ENCODE data around the gene TMEM81.

TMEM81 gene

DNA sequence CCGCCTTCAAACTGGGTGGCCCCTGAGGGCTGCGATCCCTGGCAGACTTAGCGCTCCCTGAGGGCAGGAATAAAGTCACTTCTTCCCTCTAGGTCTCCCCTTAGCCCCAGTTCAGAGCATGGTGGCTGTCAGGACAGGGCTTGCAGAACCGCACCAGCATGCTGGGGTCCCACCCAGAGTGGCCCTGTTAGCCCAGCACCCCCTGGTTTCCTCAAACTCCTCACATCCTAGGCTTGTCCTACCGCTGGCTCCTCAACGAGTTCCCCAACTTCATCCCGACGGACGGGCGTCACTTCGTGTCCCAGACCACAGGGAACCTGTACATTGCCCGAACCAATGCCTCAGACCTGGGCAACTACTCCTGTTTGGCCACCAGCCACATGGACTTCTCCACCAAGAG, 25.4 kb downstream of the TMEM81 start:
- no peak for DNase-seq (ENCODE audit: low read depth in 3 of 3)

- DNase-seq (ENCODE audit: low read depth in 3 of 3): no peak
These were observed 26.3 kb downstream of the TMEM81 start for GRCh38 chr1:205057808-205058575.

DNA sequence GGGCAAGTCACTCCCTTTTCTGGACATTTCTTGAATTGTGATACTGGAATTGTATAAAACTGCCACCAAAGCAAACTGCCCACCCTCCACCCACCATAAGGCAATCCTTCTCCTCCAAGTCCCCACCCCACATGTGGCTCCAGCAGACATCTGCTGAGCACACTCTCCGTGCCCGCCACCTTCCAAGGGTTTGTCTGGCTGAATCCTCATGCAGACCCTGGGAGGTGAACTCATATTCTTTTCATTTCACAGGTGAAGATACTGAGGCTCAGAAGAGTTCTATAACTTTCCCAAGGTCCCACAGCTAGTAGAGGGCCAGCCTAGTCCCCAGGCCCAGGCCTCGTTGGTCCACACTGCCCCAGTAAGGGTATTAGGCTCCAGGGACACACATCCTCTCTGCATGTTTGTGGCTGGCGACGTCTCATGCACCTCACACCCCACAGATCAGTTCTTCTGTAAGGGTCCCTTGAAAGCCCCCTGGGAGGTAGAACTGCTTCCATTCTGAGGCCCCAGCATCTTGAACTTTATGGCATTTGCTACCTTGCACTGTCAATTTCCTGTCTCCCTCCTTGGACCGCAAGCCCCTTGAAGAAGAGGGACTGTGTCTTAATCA, 27.2 kb downstream of the TMEM81 start:
- no peak for DNase-seq (ENCODE audit: low read depth in 3 of 3)

DNA sequence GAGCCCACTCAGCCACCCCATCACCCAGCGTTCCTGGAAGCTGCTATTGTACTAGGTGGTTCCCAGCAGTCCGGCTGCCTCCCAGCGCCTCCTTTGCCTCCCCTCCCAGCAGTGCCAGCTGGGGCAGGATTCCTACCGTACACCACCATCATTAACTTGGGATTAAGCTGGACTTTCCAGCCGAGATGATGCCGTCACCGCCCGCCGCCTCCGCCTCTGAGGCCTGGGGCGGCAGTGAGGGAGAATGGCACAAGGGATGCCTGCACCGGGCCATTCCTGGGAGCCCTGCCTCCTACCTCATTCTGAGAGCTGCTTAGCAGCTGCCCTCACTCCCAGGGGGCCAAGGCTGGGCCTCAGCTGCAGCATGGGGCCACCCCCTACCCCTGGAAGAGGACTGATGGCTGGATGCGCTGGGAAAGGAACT, 28.1 kb downstream of the TMEM81 start:
- DNase-seq (ENCODE audit: low read depth in 3 of 3): no peak

DNA sequence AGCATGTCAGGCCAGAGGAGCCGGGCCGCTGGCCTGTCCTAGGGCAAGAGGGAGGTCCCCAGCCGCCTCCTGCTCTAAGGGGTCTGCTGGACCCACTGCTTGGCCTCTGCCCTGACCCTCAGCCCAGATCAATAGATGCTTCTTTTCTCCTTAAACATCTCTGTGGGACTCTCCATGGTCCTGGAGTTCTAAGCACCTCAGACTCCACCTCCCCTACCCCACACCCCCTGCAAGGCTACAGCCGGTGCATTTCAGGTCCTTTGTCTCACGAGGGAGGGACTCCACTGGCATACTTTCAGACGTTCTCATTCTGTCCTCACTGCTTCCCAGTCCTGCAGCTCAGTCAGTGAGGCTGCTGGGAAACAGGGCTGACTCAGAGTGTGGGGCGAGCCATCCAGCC, 30.2 kb downstream of the TMEM81 start:
- DNase-seq (ENCODE audit: low read depth in 3 of 3): no peak

GRCh38 chr1:205053296-205053695, 31.0 kb downstream of the TMEM81 start:
- DNase-seq (ENCODE audit: low read depth in 3 of 3): no peak

DNA sequence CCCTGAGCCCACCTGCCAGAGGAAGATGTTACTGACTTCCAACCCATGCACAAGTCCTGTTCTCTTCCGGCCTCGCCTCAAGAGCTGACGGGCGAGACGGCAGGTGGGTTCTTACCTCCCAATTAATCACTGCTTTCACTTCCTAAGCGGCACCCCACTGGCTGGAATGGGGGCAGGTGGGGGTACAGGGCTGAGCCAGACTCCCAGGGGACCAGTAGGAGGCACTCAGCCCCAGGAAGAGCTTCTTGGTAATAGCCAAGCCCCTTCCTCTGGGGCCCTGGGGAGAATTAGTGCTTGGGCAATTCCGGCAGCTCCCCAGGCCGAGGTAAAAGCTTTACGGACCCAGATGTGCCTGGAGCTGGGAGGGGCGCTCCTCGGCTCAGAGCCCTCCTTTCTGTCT, 31.6 kb downstream of the TMEM81 start:
- no peak for DNase-seq (ENCODE audit: low read depth in 3 of 3)

DNA sequence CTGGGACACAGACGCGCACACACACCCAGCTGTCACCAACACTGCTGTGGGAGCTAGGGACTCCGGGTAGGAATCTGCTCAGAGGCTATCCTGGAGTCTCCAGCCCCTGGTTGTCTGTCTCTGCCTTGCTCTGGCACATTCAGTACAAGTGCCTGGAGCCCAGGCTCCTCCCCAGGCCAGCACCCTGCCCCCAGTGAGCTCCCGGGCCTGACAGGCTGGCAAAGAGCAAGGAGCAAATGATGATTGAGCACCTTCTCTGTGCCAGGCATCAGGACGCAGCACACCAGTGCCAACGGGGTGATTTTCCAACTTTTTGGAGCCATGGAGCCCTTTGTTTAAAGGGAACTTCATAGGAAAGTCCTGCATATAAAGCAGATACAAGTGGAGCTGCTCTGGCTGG, 34.8 kb downstream of the TMEM81 start:
- DNase-seq (ENCODE audit: low read depth in 3 of 3): no peak

DNA sequence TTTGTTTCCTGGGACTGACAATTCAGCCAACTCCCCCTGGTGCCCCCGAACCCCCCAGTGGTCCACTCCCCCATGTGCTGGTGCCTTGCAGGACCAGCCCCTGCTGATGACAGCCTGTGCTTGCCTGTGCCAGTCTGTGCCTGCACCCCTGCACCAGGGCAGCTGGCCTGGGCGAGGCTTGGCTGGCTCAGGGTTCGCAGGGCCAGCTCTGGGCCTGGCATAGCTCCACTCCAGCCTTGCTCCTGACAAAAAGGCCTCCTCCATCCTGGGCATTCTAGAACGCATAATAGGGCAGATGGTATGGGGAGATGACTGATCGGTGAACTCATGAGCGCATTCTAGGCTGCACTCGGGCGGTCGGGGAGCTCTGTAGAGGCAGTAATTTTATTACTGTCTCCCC, 35.9 kb downstream of the TMEM81 start:
- DNase-seq (ENCODE audit: low read depth in 3 of 3): no peak

DNA sequence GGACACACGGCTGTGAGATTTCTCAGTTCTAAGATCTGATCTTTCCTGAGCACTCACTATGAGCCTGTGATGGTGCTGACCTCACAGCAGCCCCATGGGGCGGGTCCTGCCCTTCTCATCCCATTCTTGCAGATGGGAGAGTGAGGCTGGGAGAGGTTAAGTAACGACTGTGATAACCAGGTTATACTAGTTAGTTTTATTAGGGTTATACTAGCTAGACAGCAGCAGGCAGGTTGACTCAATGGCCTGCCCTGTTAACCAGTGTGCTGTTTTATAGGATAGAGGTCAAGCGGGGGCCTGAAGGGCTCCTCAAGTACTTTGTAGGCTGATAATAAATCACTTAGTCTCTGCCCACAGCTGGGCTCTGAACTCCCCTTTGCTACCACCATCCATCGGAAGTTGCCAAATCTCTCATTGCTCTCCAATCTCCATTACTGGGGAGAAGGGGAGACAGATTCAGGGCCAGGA, 36.5 kb downstream of the TMEM81 start:
- DNase-seq (ENCODE audit: low read depth in 3 of 3): no peak

- DNase-seq (ENCODE audit: low read depth in 3 of 3): no peak
These were observed 37.4 kb downstream of the TMEM81 start for GRCh38 chr1:205046870-205047269.

- no peak for DNase-seq (ENCODE audit: low read depth in 3 of 3)
These were observed 39.1 kb downstream of the TMEM81 start for GRCh38 chr1:205045146-205045545.

DNA sequence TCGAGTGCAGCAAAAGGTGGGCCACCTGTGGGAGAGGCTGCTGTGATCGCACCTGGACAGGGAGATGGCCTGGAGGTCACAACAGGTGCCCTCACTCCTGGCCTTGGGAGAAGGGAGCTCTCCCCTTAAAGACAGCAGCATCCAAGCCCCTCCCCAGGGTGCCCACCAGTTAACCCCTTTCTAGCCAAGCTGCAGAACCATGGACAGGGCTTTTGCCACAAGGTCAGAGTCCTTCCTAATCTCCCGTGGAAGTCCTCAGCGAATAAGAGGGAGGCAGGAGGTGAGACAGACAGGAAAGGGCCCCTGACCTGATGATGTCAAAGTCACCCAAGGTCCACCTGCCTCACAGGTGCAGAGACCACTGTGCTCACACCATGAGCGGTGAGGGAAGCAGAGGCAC, 39.5 kb downstream of the TMEM81 start:
- no peak for DNase-seq (ENCODE audit: low read depth in 3 of 3)

DNA sequence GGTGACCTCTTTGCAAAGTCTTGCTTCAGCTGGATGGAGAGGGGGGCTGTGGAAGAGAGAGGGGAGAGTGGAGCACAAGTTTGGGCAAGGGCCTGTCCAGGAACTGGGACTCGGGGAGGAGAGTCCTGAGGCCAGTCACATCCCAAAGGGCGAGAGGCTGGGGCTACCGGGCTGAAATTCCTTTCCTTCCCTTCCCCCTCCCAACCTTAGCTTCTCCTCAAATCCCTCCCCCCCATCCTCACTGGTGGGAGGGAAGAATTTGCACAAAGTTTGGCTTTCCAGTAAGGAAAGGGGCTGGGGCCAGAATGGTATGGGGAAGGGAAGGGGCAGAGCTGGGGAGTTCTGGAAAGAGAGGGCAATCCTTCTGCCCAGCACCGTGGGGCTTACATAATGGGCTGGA, 40.4 kb downstream of the TMEM81 start:
- no peak for DNase-seq (ENCODE audit: low read depth in 3 of 3)

- no peak for DNase-seq (ENCODE audit: low read depth in 3 of 3)
These were observed 41.1 kb downstream of the TMEM81 start, which contains the start of gene CNTN2 for GRCh38 chr1:205042911-205043806. CNTN2 (plus strand) TSS chr1:205043212; CDS start chr1:205053186, 9,974 bp downstream.

- DNase-seq (ENCODE audit: low read depth in 3 of 3): no peak
These were observed 42.0 kb downstream of the TMEM81 start for GRCh38 chr1:205041998-205042910.

- DNase-seq (ENCODE audit: low read depth in 3 of 3): no peak
These were observed 43.1 kb downstream of the TMEM81 start for GRCh38 chr1:205041001-205041715.

GRCh38 chr1:205038132-205038786, 46.0 kb downstream of the TMEM81 start:
- DNase-seq (ENCODE audit: low read depth in 3 of 3): no peak

DNA sequence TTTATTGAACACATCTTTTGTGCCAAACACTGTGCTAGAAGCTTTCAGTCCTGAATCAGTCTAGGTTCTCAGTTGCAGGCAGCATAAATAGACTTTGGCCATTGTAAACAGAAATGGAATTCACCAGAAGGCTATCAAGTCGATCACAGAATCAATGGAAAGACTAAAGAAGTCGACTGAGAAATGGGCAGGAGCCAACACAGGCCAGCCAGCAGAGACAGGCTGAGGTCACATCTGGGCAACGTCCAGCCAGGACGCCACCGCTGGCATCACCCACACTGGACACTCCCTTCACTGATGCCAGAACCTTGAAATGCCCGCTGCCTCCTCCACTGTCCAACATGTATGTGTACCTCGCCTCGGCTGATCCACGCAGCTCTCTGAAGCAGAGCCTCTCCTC, 46.7 kb downstream of the TMEM81 start:
- no peak for DNase-seq (ENCODE audit: low read depth in 3 of 3)
